ENCODE results near the gene LAGE3. TPM values are rescaled to one million over a fixed set of nuclear protein-coding genes. Genes with fewer than 3 reads are reported as not detected.
A peak's percentile ranks its signal among the peaks of the same experiment; 100 is the strongest.

LAGE3 gene
- total RNA-seq, 2 experiments from 2014 or later = 49.6 to 51.0 TPM

DNA sequence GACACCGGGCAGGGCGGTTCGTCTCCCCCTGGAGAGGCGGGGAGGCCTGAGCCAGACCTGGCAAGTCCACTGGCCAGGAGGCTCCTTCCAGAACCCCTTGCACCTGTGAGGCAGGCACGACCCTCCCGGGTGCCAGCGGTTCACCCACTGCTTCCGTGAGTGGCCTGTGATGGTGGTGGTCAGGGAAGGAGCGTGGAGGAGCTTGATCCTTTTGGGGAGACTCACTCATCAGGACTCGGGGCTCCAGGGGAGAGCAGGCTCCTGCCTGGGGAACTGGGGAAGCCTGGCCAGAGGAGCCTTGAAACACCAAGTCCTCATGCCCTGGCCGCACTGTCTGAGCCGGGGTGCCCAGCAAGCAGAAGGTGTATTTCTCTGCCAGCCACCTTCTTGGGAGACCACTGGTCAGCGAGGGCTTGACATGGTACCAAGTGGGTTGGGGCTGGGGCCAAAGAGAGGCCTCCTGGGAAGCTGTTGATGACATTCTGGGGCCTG, 34.3 kb downstream of the LAGE3 start:
- ATAC-seq (no peak), DNase-seq (no peak)
- H3K9me3 Mint-ChIP-seq (ENCODE audit: insufficient read depth) = no peaks in the 10 kb centered on the region
- H3K36me3 Mint-ChIP-seq (ENCODE audit: low read depth) = peaks cover 22% of the 10 kb centered on the region
- H3K4me1 Mint-ChIP-seq (ENCODE audit: low read depth) = peaks cover 23% of the 10 kb centered on the region
- no peaks in the 10 kb centered on the region for H3K27me3 Mint-ChIP-seq (ENCODE audit: low read depth)
- ChIA-PET POLR2A (interaction anchor here (1.0 to 1.4 kb wide), 2 partner anchors 17 to 45 kb away, joined by 3 to 4 read pairs; partner anchors contain the start of gene ATP6AP1), CTCF (no interaction called here)
- peak overlapping the region; percentile 53 for H3K4me3 Mint-ChIP-seq
- H3K27ac Mint-ChIP-seq = peak overlapping the region; percentile 43

- DNase-seq (peak; percentile 76), ATAC-seq (peak; percentile 80)
- Mint-ChIP-seq H3K27ac (peak within 1 kb of the TSS; percentile 77), H3K27me3 (ENCODE audit: low read depth) (no peaks in the 10 kb centered on the region), H3K9me3 (ENCODE audit: insufficient read depth) (no peaks in the 10 kb centered on the region), H3K4me3 (peak within 1 kb of the TSS; percentile 63), H3K4me1 (ENCODE audit: low read depth) (peaks cover 23% of the 10 kb centered on the region), H3K36me3 (ENCODE audit: low read depth) (peaks cover 23% of the 10 kb centered on the region)
- POLR2A ChIA-PET = interaction anchor here (0.6 to 1.0 kb wide), 2 partner anchors 15 to 46 kb away, joined by 3 to 4 read pairs; no protein-coding TSS in a partner anchor
- CTCF ChIA-PET = no interaction called here
Measured at GRCh38 chrX:154443992-154444754, 34.9 kb downstream of the LAGE3 start, which contains the start of gene FAM50A. TSS of gene FAM50A (plus strand) at chrX:154444141. CDS start at chrX:154444236, 95 bp downstream.

DNA sequence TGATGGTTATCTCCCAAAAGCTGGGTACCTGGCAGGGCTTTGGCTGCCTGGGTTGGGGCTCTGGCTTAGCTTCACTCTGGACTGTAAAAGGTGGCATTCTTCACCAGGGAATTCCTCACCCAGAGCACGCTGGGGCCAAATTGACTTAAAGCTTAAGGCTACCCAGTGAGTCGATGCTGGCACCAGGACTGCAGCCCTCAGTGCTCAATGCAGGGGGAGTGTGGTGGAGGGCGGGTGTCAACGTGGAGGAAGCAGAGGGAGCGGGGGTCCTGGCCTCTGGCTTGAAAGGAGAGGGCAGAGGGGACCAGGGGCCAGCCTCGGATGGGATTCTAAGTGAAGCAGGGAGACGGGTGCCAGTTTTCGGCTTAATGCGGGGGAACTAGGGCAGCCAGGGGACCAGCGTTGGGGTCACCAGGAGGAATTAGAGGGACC, 35.6 kb downstream of the LAGE3 start:
- CTCF ChIA-PET = no interaction called here
- H3K27me3 Mint-ChIP-seq (ENCODE audit: low read depth) = no peaks in the 10 kb centered on the region
- H3K36me3 Mint-ChIP-seq (ENCODE audit: low read depth) = peaks cover 26% of the 10 kb centered on the region
- DNase-seq (no peak), ATAC-seq (peak; percentile 18)
- H3K27ac Mint-ChIP-seq = peak overlapping the region; percentile 77
- H3K9me3 Mint-ChIP-seq (ENCODE audit: insufficient read depth) = no peaks in the 10 kb centered on the region
- peak overlapping the region; percentile 63 for H3K4me3 Mint-ChIP-seq
- H3K4me1 Mint-ChIP-seq (ENCODE audit: low read depth) = peaks cover 24% of the 10 kb centered on the region
- POLR2A ChIA-PET = interaction anchor here (0.6 kb wide), 1 partner anchor 15 kb away, joined by 3 read pairs; no protein-coding TSS in a partner anchor

GRCh38 chrX:154441984-154442707, 36.9 kb downstream of the LAGE3 start:
- Mint-ChIP-seq H3K27me3 (ENCODE audit: low read depth) (no peaks in the 10 kb centered on the region), H3K27ac (peak overlapping the region; percentile 66), H3K9me3 (ENCODE audit: insufficient read depth) (no peaks in the 10 kb centered on the region), H3K4me1 (ENCODE audit: low read depth) (peaks cover 28% of the 10 kb centered on the region), H3K36me3 (ENCODE audit: low read depth) (peaks cover 29% of the 10 kb centered on the region), H3K4me3 (no peak overlapping the region)
- POLR2A ChIA-PET = interaction anchor here (1.0 kb wide), 1 partner anchor 43 kb away, joined by 3 read pairs; the partner anchor contains the start of gene RPL10
- CTCF ChIA-PET = no interaction called here
- no peak for ATAC-seq
- no peak for DNase-seq

DNA sequence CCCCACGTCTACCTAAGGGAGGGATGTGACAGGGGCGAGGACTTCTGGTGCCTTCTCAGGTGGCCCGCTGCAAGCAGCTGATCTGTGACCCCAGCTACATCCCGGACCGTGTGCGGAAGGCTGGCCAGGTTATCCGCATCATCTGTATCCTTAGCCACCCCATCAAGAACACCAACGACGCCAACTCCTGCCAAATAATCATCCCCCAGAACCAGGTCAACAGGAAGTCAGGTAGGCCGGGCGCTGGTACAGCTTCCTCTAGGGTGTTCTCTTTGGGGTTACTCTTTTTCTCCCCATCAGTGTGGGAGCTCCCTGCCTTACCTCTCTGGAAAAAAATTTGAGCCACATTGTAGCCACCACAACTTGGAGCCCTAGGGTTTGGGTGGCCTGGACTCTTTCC, 37.5 kb downstream of the LAGE3 start:
- H3K27me3 Mint-ChIP-seq (ENCODE audit: low read depth) = no peaks in the 10 kb centered on the region
- no peaks in the 10 kb centered on the region for H3K9me3 Mint-ChIP-seq (ENCODE audit: insufficient read depth)
- POLR2A ChIA-PET = interaction anchor here (1.0 kb wide), 1 partner anchor 43 kb away, joined by 3 read pairs; the partner anchor contains the start of gene RPL10
- ATAC-seq = no peak
- peaks cover 28% of the 10 kb centered on the region for H3K4me1 Mint-ChIP-seq (ENCODE audit: low read depth)
- H3K36me3 Mint-ChIP-seq (ENCODE audit: low read depth) = peaks cover 27% of the 10 kb centered on the region
- CTCF ChIA-PET = no interaction called here
- H3K4me3 Mint-ChIP-seq = no peak overlapping the region
- peak overlapping the region; percentile 66 for H3K27ac Mint-ChIP-seq
- DNase-seq = no peak

- H3K4me3 Mint-ChIP-seq = no peak overlapping the region
- ChIA-PET POLR2A (interaction anchor here (1.2 kb wide), 1 partner anchor 86 kb away, joined by 4 read pairs; no protein-coding TSS in a partner anchor), CTCF (interaction anchor here (0.6 kb wide), 1 partner anchor 281 kb away, joined by 3 read pairs; no protein-coding TSS in a partner anchor)
- ATAC-seq = no peak
- no peaks in the 10 kb centered on the region for H3K9me3 Mint-ChIP-seq (ENCODE audit: insufficient read depth)
- H3K27ac Mint-ChIP-seq = peak overlapping the region; percentile 34
- H3K27me3 Mint-ChIP-seq (ENCODE audit: low read depth) = no peaks in the 10 kb centered on the region
- H3K4me1 Mint-ChIP-seq (ENCODE audit: low read depth) = peaks cover 27% of the 10 kb centered on the region
- peaks cover 29% of the 10 kb centered on the region for H3K36me3 Mint-ChIP-seq (ENCODE audit: low read depth)
- DNase-seq = no peak
Measured at GRCh38 chrX:154440623-154441357, 38.3 kb downstream of the LAGE3 start.

- POLR2A ChIA-PET = interaction anchor here (1.2 kb wide), 1 partner anchor 87 kb away, joined by 4 read pairs; no protein-coding TSS in a partner anchor
- DNase-seq (no peak), ATAC-seq (no peak)
- peaks cover 26% of the 10 kb centered on the region for H3K4me1 Mint-ChIP-seq (ENCODE audit: low read depth)
- H3K9me3 Mint-ChIP-seq (ENCODE audit: insufficient read depth) = no peaks in the 10 kb centered on the region
- no peaks in the 10 kb centered on the region for H3K27me3 Mint-ChIP-seq (ENCODE audit: low read depth)
- CTCF ChIA-PET = no interaction called here
- no peak overlapping the region for H3K4me3 Mint-ChIP-seq
- peaks cover 32% of the 10 kb centered on the region for H3K36me3 Mint-ChIP-seq (ENCODE audit: low read depth)
- H3K27ac Mint-ChIP-seq = no peak overlapping the region
Measured at GRCh38 chrX:154439841-154440240, 39.2 kb downstream of the LAGE3 start.

GRCh38 chrX:154437971-154438893, 40.8 kb downstream of the LAGE3 start:
- H3K36me3 Mint-ChIP-seq (ENCODE audit: low read depth) = peaks cover 38% of the 10 kb centered on the region
- no peaks in the 10 kb centered on the region for H3K9me3 Mint-ChIP-seq (ENCODE audit: insufficient read depth)
- H3K4me1 Mint-ChIP-seq (ENCODE audit: low read depth) = peaks cover 23% of the 10 kb centered on the region
- H3K27ac Mint-ChIP-seq = peak overlapping the region; percentile 84
- DNase-seq (no peak), ATAC-seq (no peak)
- H3K4me3 Mint-ChIP-seq = peak overlapping the region; percentile 80
- POLR2A ChIA-PET = no interaction called here
- no peaks in the 10 kb centered on the region for H3K27me3 Mint-ChIP-seq (ENCODE audit: low read depth)
- CTCF ChIA-PET = no interaction called here

GRCh38 chrX:154436983-154437752, 41.9 kb downstream of the LAGE3 start, which contains the start of gene GDI1:
TSS of gene GDI1 (plus strand) at chrX:154437154. CDS start at chrX:154437255, 101 bp downstream.
- Mint-ChIP-seq H3K27ac (peak within 1 kb of the TSS; percentile 88), H3K4me3 (peak within 1 kb of the TSS; percentile 80), H3K4me1 (ENCODE audit: low read depth) (peaks cover 22% of the 10 kb centered on the region), H3K36me3 (ENCODE audit: low read depth) (peaks cover 37% of the 10 kb centered on the region), H3K27me3 (ENCODE audit: low read depth) (no peaks in the 10 kb centered on the region), H3K9me3 (ENCODE audit: insufficient read depth) (no peaks in the 10 kb centered on the region)
- ATAC-seq (peak; percentile 66), DNase-seq (peak; percentile 54)
- ChIA-PET CTCF (no interaction called here), POLR2A (no interaction called here)

DNA sequence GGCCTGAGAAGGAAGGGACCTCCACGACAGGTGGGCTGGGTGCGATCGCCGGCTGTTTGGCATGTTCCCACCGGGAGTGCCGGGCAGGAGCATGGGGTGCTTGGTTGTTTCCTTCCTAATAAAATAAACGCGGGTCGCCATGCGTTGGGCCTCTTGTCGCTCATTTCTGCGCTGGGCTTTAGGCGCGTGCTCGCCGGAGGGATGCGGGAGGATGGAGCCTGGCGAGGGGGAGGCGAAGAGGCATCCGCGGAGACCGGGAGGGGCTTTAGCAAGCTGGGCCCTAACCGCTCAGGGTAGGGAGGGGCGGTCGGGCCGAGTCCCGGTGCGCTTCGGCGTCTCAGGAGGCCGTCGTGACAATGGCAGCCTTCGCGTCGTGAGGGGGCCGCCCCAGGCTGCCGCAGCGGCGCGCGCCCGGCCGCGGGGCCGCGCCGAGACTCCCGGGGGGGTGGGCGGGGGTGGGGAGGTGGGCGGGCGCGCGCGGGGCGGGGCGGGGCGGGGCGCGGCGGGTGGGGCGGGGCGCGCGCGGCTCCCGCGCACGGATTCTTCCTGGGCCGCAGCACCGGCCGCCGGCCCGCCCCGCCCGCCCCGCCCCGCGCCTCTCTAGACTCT, 42.6 kb downstream of the LAGE3 start:
- H3K4me1 Mint-ChIP-seq (ENCODE audit: low read depth) = peaks cover 16% of the 10 kb centered on the region
- ChIA-PET CTCF (no interaction called here), POLR2A (no interaction called here)
- H3K4me3 Mint-ChIP-seq = peak overlapping the region; percentile 74
- no peaks in the 10 kb centered on the region for H3K27me3 Mint-ChIP-seq (ENCODE audit: low read depth)
- no peaks in the 10 kb centered on the region for H3K9me3 Mint-ChIP-seq (ENCODE audit: insufficient read depth)
- peak overlapping the region; percentile 88 for H3K27ac Mint-ChIP-seq
- peak; percentile 75 for ATAC-seq
- peak; percentile 58 for DNase-seq
- H3K36me3 Mint-ChIP-seq (ENCODE audit: low read depth) = peaks cover 35% of the 10 kb centered on the region

Measured in activated CD8-positive, alpha-beta T cell treated with anti-CD3 and anti-CD28 coated beads, Interleukin-2, amount 10 ng/mL, durations not matched to agents 7 days and 5 days (primary cell).